Sigmoid colon (tissue), 4 donors: ENCODE measurements around the gene TENM4.

Experiments used
- CTCF ChIP-seq, 4 experiments: fragments of 450-650 bp in 3 of 4; fragments of 200-600 bp in 1 of 4; IDR thresholded peaks; one replicate each; pipeline ENCODE4 v1.5.1; 2016 to 2019; ENCODE audit warnings: antibody characterized with exemption in 4 of 4, mild to moderate bottlenecking in 3 of 4, moderate library complexity in 2 of 4
- EP300 ChIP-seq, 4 donors: sonication (generic); formaldehyde crosslinking; IDR thresholded peaks; one replicate each; pipeline ENCODE4 v1.6.1; 2017; ENCODE audit warnings: antibody characterized with exemption in 4 of 4
- POLR2A ChIP-seq, 2 donors: fragments of 450-650 bp; IDR thresholded peaks; one replicate each; pipeline ENCODE4 v1.6.1; 2016; ENCODE audit warnings: antibody characterized with exemption in 2 of 2, mild to moderate bottlenecking in 2 of 2, moderate library complexity in 2 of 2
- POLR2AphosphoS5 ChIP-seq, 4 donors: sonication (generic); formaldehyde crosslinking; IDR thresholded peaks; one replicate each; pipeline ENCODE4 v1.6.1; 2017; ENCODE audit warnings: antibody characterized with exemption in 4 of 4

GRCh38 chr11:78706551-78706950, 734.3 kb downstream of the TENM4 start:
- TF ChIP-seq CTCF (IDR thresholded peaks at IDR 0.05) = no peak
- TF ChIP-seq EP300 (IDR thresholded peaks at IDR 0.05) = no peak
- no peak for TF ChIP-seq POLR2A (IDR thresholded peaks at IDR 0.05)
- no peak for TF ChIP-seq POLR2AphosphoS5 (IDR thresholded peaks at IDR 0.05)
